ENCODE results near the gene CXCL17.

Gene CXCL17

GRCh38 chr19:42422901-42423461 lies 19.8 kb downstream of the CXCL17 start:
- peak; percentile 47 for DNase-seq

- DNase-seq: no peak
Observed at GRCh38 chr19:42422092-42422900, 20.4 kb downstream of the CXCL17 start.

- no peak for DNase-seq
Observed at GRCh38 chr19:42421591-42422031, 21.1 kb downstream of the CXCL17 start.

GRCh38 chr19:42421101-42421500 lies 21.6 kb downstream of the CXCL17 start:
- DNase-seq: no peak

- peak; percentile 78 for DNase-seq
Observed at GRCh38 chr19:42420055-42420544, 22.6 kb downstream of the CXCL17 start.

- DNase-seq: no peak
Observed at GRCh38 chr19:42419309-42419708, 23.4 kb downstream of the CXCL17 start.

GRCh38 chr19:42412661-42413076 lies 30.1 kb downstream of the CXCL17 start:
- no peak for DNase-seq

- no peak for DNase-seq
Observed at GRCh38 chr19:42412227-42412626, 30.5 kb downstream of the CXCL17 start.

- no peak for DNase-seq
Observed at GRCh38 chr19:42411581-42412178, 31.1 kb downstream of the CXCL17 start.

- DNase-seq: no peak
Observed at GRCh38 chr19:42410371-42410770, 32.4 kb downstream of the CXCL17 start.

- no peak for DNase-seq
Observed at GRCh38 chr19:42409477-42409876, 33.3 kb downstream of the CXCL17 start.

- no peak for DNase-seq
Observed at GRCh38 chr19:42407816-42408175, 35.0 kb downstream of the CXCL17 start.

- no peak for DNase-seq
Observed at GRCh38 chr19:42407085-42407815, 35.5 kb downstream of the CXCL17 start.

GRCh38 chr19:42406111-42406510 lies 36.6 kb downstream of the CXCL17 start:
- DNase-seq: no peak

- no peak for DNase-seq
Observed at GRCh38 chr19:42403586-42403985, 39.2 kb downstream of the CXCL17 start.

GRCh38 chr19:42402376-42403116 lies 40.2 kb downstream of the CXCL17 start:
- DNase-seq: no peak

GRCh38 chr19:42401365-42402303 lies 41.1 kb downstream of the CXCL17 start:
- peak; percentile 80 for DNase-seq

- no peak for DNase-seq
Observed at GRCh38 chr19:42400404-42400803, 42.3 kb downstream of the CXCL17 start.

GRCh38 chr19:42397263-42398166 lies 45.2 kb downstream of the CXCL17 start:
- no peak for DNase-seq

Data from activated CD8-positive, alpha-beta memory T cell treated with anti-CD3 and anti-CD28 coated beads, Interleukin-2, amount 50 U/mL, for 4 hours (primary cell).